HG02938 (cell line): ENCODE measurements around the gene ALDH5A1.

ENCODE experiments used
- ATAC-seq: cut with Tn5 transposase; IDR thresholded peaks from one replicate; pipeline ENCODE4 v1.9.1; 2021; ENCODE audit warnings: mild to moderate bottlenecking, moderate library complexity; ENCODE audit not compliant: unreplicated experiment

Gene ALDH5A1

DNA sequence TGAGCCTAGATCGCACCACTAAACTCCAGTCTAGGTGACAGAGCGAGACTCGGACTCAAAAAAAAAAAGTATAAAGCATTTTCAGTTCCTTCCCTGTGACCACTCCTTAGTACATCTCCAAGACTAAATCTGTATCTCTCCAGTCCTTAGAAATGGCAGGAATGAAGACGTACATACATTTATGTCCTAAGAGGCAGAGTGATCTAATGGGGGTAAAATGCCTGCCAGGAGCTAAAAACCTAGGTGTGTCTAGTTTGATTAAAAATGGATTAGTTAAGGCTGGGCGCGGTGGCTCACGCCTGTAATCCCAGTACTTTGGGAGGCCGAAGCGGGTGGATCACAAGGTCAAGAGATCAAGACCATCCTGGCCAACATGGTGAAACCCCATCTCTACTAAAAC, 70.4 kb downstream of the ALDH5A1 start:
- ATAC-seq: no peak

DNA sequence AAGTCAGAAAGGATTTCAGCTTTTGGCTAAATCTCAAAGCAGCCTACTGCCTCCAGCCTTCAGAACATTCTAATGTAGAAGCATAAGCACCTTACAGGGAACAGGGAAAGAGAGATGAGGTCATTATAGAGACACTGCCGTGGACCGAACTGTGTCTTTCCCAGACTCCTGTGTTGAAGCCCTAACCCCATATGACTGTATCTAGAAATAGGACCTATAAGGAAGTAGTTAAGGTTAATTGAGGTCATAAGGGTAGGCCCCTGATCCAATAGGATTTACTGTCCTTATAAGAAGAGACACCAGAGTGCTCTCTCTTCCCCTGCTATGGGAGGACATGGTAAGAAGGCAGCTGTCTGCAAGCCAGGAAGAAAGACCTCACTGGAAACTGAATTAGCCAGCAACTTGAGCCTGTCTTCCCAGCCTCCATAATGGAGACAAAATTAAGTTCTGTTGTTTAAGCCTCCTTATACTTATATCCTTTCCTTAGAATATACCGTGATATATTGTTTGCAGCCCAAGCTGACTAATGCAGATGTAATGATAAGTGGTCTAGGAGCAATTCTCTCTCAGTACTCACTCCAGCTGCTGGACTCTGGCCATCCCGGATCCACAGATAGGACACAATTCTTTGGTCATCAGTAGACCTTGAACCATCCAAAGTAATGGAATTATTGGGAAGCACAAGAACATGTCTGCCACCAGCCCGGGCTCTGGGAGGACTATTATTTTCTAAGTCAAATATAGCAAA, 71.4 kb downstream of the ALDH5A1 start:
- no peak for ATAC-seq

DNA sequence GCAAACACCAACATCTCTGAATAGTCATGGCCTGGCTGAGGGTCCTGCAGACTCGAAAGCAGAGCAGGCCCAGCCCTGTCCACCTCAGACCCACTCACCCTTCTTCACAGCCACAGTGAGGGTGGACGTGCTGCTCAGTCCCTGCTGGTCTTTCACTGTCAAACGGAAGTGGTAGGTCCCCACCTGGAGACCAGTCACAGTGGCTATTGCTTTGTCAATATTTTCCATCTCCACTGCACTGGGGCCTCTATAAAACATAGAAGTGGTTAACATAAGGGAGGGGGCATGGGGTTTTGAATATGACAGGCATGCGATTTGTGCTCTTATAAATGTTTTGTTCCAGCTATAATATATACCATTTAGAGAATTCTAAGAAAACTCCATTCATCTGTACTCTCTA, 73.9 kb downstream of the ALDH5A1 start:
- no peak for ATAC-seq

DNA sequence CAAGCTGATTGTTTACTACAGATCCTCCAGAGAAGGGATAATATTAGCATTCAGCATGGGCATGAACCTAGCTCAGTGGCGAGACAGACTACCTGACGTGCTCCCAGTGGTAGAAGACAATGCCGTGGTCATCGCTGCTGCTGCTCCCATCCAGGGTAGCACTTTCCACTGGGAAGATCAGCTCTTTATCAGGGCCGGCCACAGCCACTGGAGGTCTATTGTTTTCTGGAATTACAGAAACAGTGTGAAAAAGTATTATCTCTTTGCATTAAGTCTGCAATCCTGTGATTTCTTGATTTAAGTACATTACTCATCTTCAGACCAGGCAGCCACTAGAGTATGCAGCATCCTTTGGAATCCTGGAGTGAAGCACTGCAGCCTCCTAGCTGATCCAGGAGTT, 75.0 kb downstream of the ALDH5A1 start:
- ATAC-seq: no peak

DNA sequence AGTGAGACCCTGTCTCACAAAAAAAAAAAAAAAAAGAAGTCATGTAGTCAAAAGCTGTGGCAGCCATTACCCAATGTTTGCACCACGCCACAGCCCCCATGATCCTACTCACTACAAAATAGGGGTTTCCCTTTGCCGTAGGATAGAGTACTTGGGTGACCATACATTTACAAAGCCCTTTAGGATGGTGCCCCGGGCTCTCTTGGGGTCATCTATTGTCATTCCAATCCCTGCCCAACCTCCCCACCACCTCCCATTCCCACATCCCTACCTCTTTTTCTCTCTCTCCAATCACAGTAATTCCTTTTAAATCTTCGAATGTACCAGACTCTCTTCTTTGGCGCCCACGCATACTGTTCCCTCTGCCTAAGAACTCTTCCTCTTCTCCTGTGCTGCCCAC, 76.6 kb downstream of the ALDH5A1 start:
- ATAC-seq: no peak

DNA sequence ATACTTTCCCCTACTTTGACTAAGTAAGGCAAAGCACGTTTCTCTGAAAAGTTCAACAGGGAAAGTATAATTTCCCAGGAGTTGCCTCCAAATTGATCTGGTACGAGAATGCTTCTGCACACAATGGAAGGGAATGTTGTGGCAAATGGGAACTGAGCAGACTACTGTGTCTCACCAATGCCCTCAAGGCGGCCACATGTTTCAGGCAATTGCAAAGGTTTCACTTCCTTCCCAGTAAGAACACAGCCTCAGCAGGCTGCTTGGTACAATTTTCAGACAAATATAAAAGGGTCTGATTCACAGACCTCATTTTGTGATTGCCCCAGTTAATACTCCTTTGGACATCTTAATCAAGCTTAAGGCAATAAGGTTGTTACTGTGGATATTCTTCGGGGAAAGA, 80.0 kb downstream of the ALDH5A1 start:
- ATAC-seq: peak; percentile 73

DNA sequence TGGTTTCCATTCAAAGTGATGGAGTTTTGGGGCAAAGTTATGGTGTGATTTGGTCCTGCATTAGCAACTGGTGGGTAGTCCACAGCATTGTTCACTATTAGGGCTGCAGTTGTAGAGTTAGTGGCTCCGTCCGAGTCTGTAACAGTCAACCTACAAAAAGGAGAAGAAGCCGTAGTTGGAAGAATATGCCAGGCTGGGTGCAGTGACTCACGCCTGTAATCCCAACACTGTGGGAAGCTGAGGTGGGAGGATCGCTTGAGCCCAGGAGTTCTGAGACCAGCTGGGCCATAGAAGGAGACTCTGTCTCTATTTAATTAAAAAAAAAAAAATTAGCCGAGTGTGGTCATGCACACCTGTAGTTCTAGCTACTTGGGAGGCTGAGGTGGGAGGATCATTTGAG, 81.7 kb downstream of the ALDH5A1 start:
- ATAC-seq: no peak

DNA sequence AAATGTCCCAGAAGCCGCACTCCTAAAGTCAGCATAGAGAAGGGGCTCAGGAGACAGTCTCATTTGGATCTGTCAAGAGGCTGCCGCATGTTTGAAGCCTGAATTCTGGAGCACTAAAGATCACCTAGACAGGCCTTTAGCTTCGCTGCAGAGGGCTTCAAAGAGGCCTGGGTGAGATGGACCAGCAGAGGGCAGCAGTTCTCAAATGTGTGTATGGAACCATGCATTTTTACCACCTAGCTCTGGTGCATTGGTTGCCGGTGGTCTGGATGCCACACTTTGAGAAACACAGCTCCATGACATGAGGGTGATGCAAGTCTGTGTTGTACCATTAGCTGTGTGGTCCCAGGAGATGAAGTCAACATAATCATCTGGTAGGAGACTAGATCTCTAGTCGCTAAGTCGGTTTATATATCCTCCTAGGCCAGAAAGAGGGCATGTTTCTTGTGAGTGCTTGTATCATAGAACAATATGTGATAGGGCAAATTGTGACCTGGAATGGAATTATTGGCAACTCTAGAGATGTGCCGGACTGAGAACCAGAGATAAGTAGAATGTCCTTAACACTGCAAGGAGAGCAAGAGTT, 86.4 kb downstream of the ALDH5A1 start:
- peak; percentile 82 for ATAC-seq

DNA sequence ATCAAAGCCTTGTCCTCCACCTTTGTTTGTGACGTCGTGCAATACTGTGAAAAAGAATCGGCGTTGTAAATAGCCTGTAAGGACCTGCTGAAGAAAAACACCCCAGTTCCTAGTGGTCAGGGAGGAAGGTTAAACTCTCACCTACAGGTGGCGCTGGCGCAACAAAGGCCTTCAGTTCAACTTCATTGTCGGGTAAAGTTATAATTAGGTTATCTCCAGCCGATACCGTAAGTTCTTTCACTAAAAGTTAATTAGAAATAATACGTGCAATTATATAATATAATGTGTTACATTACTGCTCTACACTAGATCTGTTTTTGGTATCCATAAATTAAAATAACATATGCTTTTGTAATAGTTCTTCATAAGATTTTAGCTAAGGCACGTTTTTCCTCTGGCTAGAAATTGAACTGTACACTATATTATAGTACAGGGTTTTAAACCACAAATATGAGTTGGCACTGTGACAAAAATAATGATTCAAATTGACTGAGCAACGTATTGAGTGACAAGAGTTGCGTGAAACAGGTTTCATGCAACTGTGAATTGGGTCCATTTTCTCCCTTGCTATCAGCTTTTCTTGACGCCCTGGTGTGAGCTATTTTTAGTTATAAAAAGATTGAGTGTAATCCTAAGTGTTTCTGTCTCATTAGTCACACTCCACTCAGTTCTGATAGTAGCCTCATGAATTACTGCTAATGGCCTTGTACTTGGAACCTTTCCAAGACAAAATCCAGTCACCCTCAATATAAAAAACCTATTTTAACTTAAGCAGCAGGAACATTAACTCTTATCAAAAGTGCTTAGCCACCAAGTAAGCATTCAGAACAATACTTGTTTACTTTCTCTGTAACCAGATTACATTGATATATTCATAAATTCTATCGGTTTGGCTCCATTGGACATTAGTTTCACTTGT, 89.0 kb downstream of the ALDH5A1 start:
- peak; percentile 78 for ATAC-seq

DNA sequence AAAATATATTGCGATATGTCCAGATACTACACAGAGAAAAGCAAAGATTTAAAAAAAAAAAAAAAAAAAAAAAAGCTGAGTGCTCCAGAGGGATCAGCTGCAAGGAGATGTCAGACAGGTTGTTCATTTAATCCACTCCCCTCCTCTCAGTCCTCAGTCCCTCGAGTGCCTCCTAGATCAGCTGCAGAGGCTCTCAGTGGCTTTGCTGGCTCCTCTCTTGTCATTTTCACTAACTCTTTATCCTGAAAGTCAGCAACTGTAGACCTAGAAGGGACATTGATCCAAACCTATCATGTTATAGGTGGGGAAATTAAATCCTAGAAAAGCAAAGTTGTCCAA, 89.6 kb downstream of the ALDH5A1 start:
- ATAC-seq: no peak
